SK-N-SH (cell line): Measurements from ENCODE around the gene EPHA6. TPM values are rescaled to one million over a fixed set of nuclear protein-coding genes. Genes with fewer than 3 reads are reported as not detected.

Experiments
- CTCF ChIA-PET: fragments of 300-600, 350-600 bp; formaldehyde crosslinking; extraction: SDS; loops from one replicate; lab custom pipeline; 2021; lab: Yijun Ruan, JAX
- POLR2A ChIA-PET: fragments of 350-600 bp; sonication (Branson Sonifier 250); formaldehyde crosslinking; extraction: SDS; loops from one replicate; lab custom pipeline; 2020; ENCODE audit warnings: antibody characterized with exemption, inconsistent platforms; lab: Yijun Ruan, JAX
- DNase-seq: peaks from one replicate; pipeline ENCODE4 v3.0.0; 2012
- H2AFZ ChIP-seq: fragments of 200-600 bp; sonication (generic); 2 replicates; pipeline ENCODE4 v1.8.1; 2016; ENCODE audit warnings: antibody characterized with exemption, mild to moderate bottlenecking, low read depth
- H3F3A ChIP-seq: fragments of 200-600 bp; sonication (generic); replicated peaks from 2 replicates; pipeline ENCODE3; 2016; ENCODE audit warnings: antibody characterized with exemption, mild to moderate bottlenecking; ENCODE audit not compliant: insufficient read depth
- H3K27ac ChIP-seq, 2 experiments: fragments of 200-500 bp in 1 of 2; fragments of 200-600 bp in 1 of 2; sonication (Bioruptor generic) in 1 of 2; sonication (generic), shearing (Covaris generic) in 1 of 2; 2 replicates each; pipeline versions ENCODE4 v1.5.1 to v1.6.1; 2014 to 2016; ENCODE audit warnings: low read depth in 2 of 2, inconsistent platforms in 1 of 2, low read length in 1 of 2, mild to moderate bottlenecking in 1 of 2, mixed read lengths in 1 of 2
- H3K27me3 ChIP-seq: fragments of 200-600 bp; sonication (generic), shearing (Covaris generic); 2 replicates; pipeline ENCODE4 v1.6.1; 2016; ENCODE audit warnings: mixed run types; ENCODE audit not compliant: insufficient read depth
- H3K36me3 ChIP-seq, 2 experiments: fragments of 200-500 bp in 1 of 2; fragments of 200-600 bp in 1 of 2; sonication (Bioruptor generic) in 1 of 2; sonication (generic) in 1 of 2; replicated peaks in 1 of 2; 2 replicates each; pipeline versions ENCODE3 to v1.5.1; 2014 to 2016; ENCODE audit warnings: low read length in 1 of 2, mild to moderate bottlenecking in 1 of 2; ENCODE audit not compliant: insufficient read depth in 2 of 2, control insufficient read depth in 1 of 2
- H3K4me1 ChIP-seq, 2 experiments: fragments of 200-500 bp in 1 of 2; fragments of 200-600 bp in 1 of 2; sonication (Bioruptor generic) in 1 of 2; sonication (generic), shearing (Covaris generic) in 1 of 2; 2 replicates each; pipeline versions ENCODE4 v1.5.1 to v1.6.1; 2014 to 2016; ENCODE audit warnings: low read depth in 1 of 2, low read length in 1 of 2, mixed run types in 1 of 2; ENCODE audit not compliant: insufficient read depth in 2 of 2, control insufficient read depth in 1 of 2
- H3K4me2 ChIP-seq: fragments of 200-600 bp; sonication (generic), shearing (Covaris generic); 2 replicates; pipeline ENCODE4 v1.6.1; 2017; ENCODE audit warnings: mixed run types
- H3K4me3 ChIP-seq, 2 experiments: fragments of 200-500 bp in 1 of 2; fragments of 200-600 bp in 1 of 2; sonication (Bioruptor generic) in 1 of 2; sonication (generic), shearing (Covaris generic) in 1 of 2; 2 replicates each; pipeline versions ENCODE4 v1.5.1 to v1.8.1; 2014 to 2016; ENCODE audit warnings: low read depth in 2 of 2, inconsistent platforms in 1 of 2, low read length in 1 of 2, mild to moderate bottlenecking in 1 of 2, mixed read lengths in 1 of 2, moderate library complexity in 1 of 2
- H3K79me2 ChIP-seq: fragments of 200-600 bp; sonication (generic); 2 replicates; pipeline ENCODE4 v1.8.1; 2017; ENCODE audit warnings: mild to moderate bottlenecking; ENCODE audit not compliant: insufficient read depth
- H3K9ac ChIP-seq: fragments of 200-600 bp; sonication (generic); 2 replicates; pipeline ENCODE4 v1.6.1; 2017; ENCODE audit warnings: mixed run types
- H3K9me2 ChIP-seq: fragments of 200-600 bp; sonication (generic); 2 replicates; pipeline ENCODE4 v1.6.1; 2017; ENCODE audit warnings: mixed run types
- H3K9me3 ChIP-seq: fragments of 200-600 bp; sonication (generic); 2 replicates; pipeline ENCODE4 v1.6.1; 2017; ENCODE audit warnings: mixed run types, mild to moderate bottlenecking, moderate library complexity
- H4K20me1 ChIP-seq: fragments of 200-600 bp; sonication (generic); 2 replicates; pipeline ENCODE4 v1.6.1; 2017; ENCODE audit warnings: mild to moderate bottlenecking, mixed run types; ENCODE audit not compliant: insufficient read depth
- CHD2 ChIP-seq: fragments of 150-350 bp; IDR thresholded peaks from 2 replicates; pipeline ENCODE4 v1.6.1; 2018; ENCODE audit warnings: low read length; ENCODE audit not compliant: partially characterized antibody
- EZH2phosphoT487 ChIP-seq: fragments of 200-600 bp; sonication (generic); IDR thresholded peaks from 2 replicates; pipeline ENCODE4 v1.6.1; 2017; ENCODE audit warnings: low read depth, mixed run types, mild to moderate bottlenecking, antibody characterized with exemption, moderate library complexity, borderline replicate concordance
- FOXJ3 ChIP-seq: sonication (generic); formaldehyde crosslinking; IDR thresholded peaks from 2 replicates; pipeline ENCODE4 v1.5.1; 2020; ENCODE audit warnings: mild to moderate bottlenecking, missing genetic modification reagents
- JUND ChIP-seq: IDR thresholded peaks from 2 replicates; pipeline ENCODE4 v1.4.0; 2012
- MEF2A ChIP-seq: IDR thresholded peaks from 2 replicates; pipeline ENCODE4 v1.4.0; 2012; ENCODE audit warnings: low read depth, borderline replicate concordance
- MXI1 ChIP-seq: IDR thresholded peaks from 2 replicates; pipeline ENCODE4 v1.6.1; 2012; ENCODE audit warnings: mild to moderate bottlenecking, low read depth, low read length, improper control_type of control experiment
- NFIC ChIP-seq: IDR thresholded peaks from 2 replicates; pipeline ENCODE4 v1.4.0; 2012; ENCODE audit warnings: borderline replicate concordance
- POLR2AphosphoS5 ChIP-seq: IDR thresholded peaks from 2 replicates; pipeline ENCODE4 v1.6.1; 2012; ENCODE audit warnings: low read depth, low read length
- RAD21 ChIP-seq: IDR thresholded peaks from 2 replicates; pipeline ENCODE4 v1.6.1; 2012; ENCODE audit warnings: mild to moderate bottlenecking, low read length
- RFX5 ChIP-seq: IDR thresholded peaks from 2 replicates; pipeline ENCODE4 v1.6.1; 2012; ENCODE audit warnings: mild to moderate bottlenecking, improper control_type of control experiment, low read length
- RXRA ChIP-seq: IDR thresholded peaks from 2 replicates; pipeline ENCODE4 v1.4.0; 2012; ENCODE audit warnings: low read depth, mild to moderate bottlenecking, borderline replicate concordance
- SIN3A ChIP-seq: IDR thresholded peaks from 2 replicates; pipeline ENCODE4 v1.6.1; 2012; ENCODE audit warnings: low read depth, mild to moderate bottlenecking, low read length, moderate library complexity, borderline replicate concordance
- SMC3 ChIP-seq: IDR thresholded peaks from 2 replicates; pipeline ENCODE4 v1.6.1; 2012; ENCODE audit warnings: low read depth, low read length, improper control_type of control experiment
- TAF1 ChIP-seq: IDR thresholded peaks from 2 replicates; pipeline ENCODE4 v1.6.1; 2012; ENCODE audit warnings: low read depth, mild to moderate bottlenecking, low read length, moderate library complexity, borderline replicate concordance
- TCF12 ChIP-seq: IDR thresholded peaks from 2 replicates; pipeline ENCODE4 v1.4.0; 2012
- ZBTB33 ChIP-seq: IDR thresholded peaks from 2 replicates; pipeline ENCODE4 v1.4.0; 2012; ENCODE audit warnings: low read depth, borderline replicate concordance
- WGBS: methylation state at CpG from one replicate; pipeline ENCODE4 v1.1.6; 2017; ENCODE audit warnings: low lambda C conversion rate; 5-methylcytosine and 5-hydroxymethylcytosine counted together
- polyA plus RNA-seq, 3 experiments: library from polyadenylated mRNA; depleted of rRNA; stranded (reverse); fragments of >200 nt; gene quantifications; 2 replicates each; pipeline ENCODE4 v1.2.3, GENCODE V29; 2012
- TF ChIP-seq, protein P1 (sequence below): IDR thresholded peaks from 2 replicates; pipeline ENCODE4 v1.4.0; 2012; ENCODE audit warnings: low read depth
- TF ChIP-seq, protein P2 (sequence below): IDR thresholded peaks from 2 replicates; pipeline ENCODE4; 2012

EPHA6 gene
- polyA plus RNA-seq, 1 of the 3 experiments (the other 2 are of a cell fraction), result not detected

DNA sequence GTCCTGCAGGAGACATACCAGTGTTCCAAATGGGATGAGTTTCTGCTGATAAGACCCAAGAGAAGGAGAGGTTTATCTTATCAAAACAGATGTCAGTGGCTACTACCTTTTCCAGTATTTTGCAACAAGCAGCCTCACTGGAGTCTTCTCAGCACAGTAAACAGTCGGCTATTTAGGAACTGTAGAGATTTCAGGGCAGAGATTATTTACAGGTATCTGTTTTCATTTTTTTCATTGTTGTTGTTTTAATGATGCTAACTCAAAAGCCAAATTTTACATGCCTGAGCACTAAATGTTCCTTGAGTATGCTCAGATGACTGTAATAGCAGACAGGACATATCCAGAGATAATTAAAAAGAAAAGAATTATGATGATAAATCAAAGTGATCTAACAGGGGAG, 252.1 kb downstream of the EPHA6 start:
- no peak overlapping the region for H3K4me3 ChIP-seq
- no peaks in the 10 kb centered on the region for H3K9me3 ChIP-seq
- no peak overlapping the region for H3K9ac ChIP-seq
- WGBS, result 0% methylated on average over 1 of the region's 1 CpG
- no peaks in the 10 kb centered on the region for H3K9me2 ChIP-seq
- H3F3A ChIP-seq, result no peaks in the 10 kb centered on the region
- CTCF ChIA-PET, result no interaction called here
- TF ChIP-seq RFX5 (no peak), MEF2A (no peak), POLR2AphosphoS5 (no peak), JUND (no peak), TCF12 (no peak), SMC3 (no peak), CHD2 (no peak), MXI1 (no peak), NFIC (no peak), TAF1 (no peak), ZBTB33 (no peak), SIN3A (no peak), RXRA (no peak), EZH2phosphoT487 (no peak), RAD21 (no peak)
- TF ChIP-seq, protein P1, sequence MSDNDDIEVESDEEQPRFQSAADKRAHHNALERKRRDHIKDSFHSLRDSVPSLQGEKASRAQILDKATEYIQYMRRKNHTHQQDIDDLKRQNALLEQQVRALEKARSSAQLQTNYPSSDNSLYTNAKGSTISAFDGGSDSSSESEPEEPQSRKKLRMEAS, result no peak
- TF ChIP-seq, protein P2, sequence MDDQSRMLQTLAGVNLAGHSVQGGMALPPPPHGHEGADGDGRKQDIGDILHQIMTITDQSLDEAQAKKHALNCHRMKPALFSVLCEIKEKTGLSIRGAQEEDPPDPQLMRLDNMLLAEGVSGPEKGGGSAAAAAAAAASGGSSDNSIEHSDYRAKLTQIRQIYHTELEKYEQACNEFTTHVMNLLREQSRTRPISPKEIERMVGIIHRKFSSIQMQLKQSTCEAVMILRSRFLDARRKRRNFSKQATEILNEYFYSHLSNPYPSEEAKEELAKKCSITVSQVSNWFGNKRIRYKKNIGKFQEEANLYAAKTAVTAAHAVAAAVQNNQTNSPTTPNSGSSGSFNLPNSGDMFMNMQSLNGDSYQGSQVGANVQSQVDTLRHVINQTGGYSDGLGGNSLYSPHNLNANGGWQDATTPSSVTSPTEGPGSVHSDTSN, result no peak
- POLR2A ChIA-PET, result no interaction called here
- H3K4me2 ChIP-seq, result no peak overlapping the region
- DNase-seq, result no peak
- no peak overlapping the region for H3K27ac ChIP-seq
- no peaks in the 10 kb centered on the region for H3K79me2 ChIP-seq
- H4K20me1 ChIP-seq, result no peaks in the 10 kb centered on the region
- H3K4me1 ChIP-seq, result no peaks in the 10 kb centered on the region
- no peaks in the 10 kb centered on the region for H3K36me3 ChIP-seq
- H2AFZ ChIP-seq, result no peak overlapping the region
- H3K27me3 ChIP-seq, result no peaks in the 10 kb centered on the region

GRCh38 chr3:97070302-97070701, 255.9 kb downstream of the EPHA6 start:
- DNase-seq, result no peak
- H3K4me2 ChIP-seq, result no peak overlapping the region
- POLR2A ChIA-PET, result no interaction called here
- H3K4me3 ChIP-seq, result no peak overlapping the region
- no peaks in the 10 kb centered on the region for H3K9me3 ChIP-seq
- H3K27me3 ChIP-seq, result no peaks in the 10 kb centered on the region
- no peaks in the 10 kb centered on the region for H3F3A ChIP-seq
- no peak overlapping the region for H2AFZ ChIP-seq
- no peaks in the 10 kb centered on the region for H3K9me2 ChIP-seq
- CTCF ChIA-PET, result no interaction called here
- H3K27ac ChIP-seq, result no peak overlapping the region
- no peak overlapping the region for H3K9ac ChIP-seq
- H3K79me2 ChIP-seq, result no peaks in the 10 kb centered on the region
- no peaks in the 10 kb centered on the region for H4K20me1 ChIP-seq
- H3K4me1 ChIP-seq, result no peaks in the 10 kb centered on the region
- H3K36me3 ChIP-seq, result no peaks in the 10 kb centered on the region
- TF ChIP-seq FOXJ3 (CRISPR knock-in tag) (no peak), SMC3 (no peak), SIN3A (no peak)
